GM21528 (cell line): ENCODE measurements around the gene RAI14.
"Not testable (repeated sequence)": the region's sequence is repeated elsewhere in the genome, so short reads cannot be mapped to it uniquely, and the experiment has no call there.

Source experiments
- ATAC-seq: cut with Tn5 transposase; IDR thresholded peaks from one replicate; pipeline ENCODE4 v1.9.1; 2021; ENCODE audit warnings: mild to moderate bottlenecking, moderate library complexity; ENCODE audit not compliant: unreplicated experiment, low FRiP score

The RAI14 gene

DNA sequence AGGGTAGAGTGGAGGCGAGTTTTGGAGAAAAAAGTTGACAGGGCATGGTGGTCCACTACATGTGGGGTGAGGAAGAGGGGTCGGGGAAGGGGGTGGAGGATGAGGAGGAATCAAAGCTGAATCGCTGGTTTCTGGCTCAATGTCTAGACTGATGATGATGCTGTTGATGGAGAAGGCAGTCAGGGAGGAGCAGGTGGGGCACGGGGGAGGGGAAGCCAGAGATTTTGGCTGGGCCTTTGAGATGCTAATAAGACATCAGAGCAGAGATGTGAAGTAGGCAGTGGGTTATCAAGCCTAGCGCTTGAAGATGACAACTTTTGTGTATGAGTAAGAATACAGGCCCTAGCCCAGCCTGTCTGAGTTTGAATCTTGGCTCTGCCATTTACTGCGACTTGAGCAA, 150.4 kb downstream of the RAI14 start:
- no peak for ATAC-seq

DNA sequence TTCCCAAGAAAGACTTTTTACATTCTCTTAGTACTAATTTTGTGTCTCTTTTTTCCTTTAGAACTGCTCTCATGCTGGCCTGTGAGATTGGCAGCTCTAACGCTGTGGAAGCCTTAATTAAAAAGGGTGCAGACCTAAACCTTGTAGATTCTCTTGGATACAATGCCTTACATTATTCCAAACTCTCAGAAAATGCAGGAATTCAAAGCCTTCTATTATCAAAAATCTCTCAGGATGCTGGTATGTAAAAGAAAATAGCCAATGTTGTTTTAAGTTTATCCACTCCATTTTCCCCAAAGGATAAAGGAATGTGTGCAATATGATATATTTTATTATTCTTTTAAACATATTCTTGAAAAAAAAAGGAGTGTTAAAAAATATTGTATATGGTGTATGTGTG, 155.6 kb downstream of the RAI14 start:
- no peak for ATAC-seq

DNA sequence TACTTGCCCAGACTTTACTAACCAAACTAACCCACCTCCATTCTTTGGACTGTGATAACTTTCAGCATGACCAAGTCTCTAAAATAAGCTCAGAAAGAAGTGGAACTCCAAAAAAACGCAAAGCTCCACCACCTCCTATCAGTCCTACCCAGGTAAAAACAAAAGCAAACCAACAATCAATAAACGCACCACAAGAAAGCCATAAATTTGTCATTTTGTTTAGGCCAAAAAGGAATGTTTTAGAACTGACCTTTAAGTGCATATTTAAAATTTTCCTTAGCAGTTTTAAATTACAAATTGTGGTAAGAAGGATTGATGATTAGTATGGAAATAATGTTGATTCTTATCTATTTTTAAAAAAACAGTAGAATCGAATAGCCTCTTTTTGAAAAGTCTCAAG, 157.4 kb downstream of the RAI14 start:
- ATAC-seq = no peak

DNA sequence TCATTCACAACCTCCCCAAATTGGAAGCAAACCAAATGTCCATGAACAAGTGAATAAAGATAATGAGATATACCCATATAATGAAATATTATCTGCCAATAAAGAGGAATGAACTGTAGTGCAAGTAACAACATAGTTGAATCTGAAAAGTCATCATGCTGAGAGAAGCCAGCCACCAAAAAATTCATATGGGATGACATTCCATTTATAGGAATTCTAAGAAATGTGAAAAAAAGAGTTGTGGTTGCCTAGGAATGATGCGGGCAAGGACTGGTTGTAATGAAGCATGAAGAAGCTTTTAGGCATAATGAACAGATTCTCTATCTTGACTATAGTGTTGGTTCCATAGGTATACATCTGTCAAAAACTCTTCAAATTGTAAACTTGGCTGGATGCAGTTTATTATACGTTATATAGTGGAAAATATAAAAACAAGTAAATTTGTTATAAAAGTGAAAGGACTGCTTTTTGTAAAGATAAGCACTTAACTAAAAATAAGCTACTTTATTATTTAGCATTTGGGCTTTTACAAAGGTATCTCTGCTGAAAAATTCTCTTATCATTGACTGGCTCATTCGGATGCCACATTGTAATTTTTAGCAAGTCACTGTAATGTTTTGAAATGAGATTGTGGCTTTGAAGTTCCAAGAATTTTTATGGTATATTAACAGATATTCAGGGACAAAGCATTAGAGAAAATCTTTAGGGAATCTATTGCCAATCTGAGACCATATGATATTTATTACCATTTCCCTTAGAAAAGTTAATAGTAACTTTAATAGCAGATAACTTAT, 161.6 kb downstream of the RAI14 start:
- ATAC-seq = no peak

DNA sequence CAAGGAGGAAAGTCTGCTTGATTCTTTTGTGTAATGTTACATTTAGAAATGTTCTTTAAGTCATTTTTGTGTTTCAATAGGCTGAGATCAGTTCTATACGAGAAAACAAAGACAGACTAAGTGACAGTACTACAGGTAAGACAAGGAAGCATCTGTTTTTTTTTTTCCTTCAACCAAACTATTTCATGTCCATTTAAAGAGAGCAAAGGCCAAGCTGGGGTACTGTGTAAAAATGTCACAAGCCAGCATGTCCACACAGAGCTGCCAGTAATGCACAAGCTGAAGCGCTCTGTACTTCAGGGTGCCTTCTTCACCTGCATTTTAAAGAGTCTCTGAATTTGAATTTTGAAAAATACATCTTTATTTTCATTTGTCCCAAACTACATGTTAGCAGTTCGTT, 162.6 kb downstream of the RAI14 start:
- ATAC-seq = no peak

DNA sequence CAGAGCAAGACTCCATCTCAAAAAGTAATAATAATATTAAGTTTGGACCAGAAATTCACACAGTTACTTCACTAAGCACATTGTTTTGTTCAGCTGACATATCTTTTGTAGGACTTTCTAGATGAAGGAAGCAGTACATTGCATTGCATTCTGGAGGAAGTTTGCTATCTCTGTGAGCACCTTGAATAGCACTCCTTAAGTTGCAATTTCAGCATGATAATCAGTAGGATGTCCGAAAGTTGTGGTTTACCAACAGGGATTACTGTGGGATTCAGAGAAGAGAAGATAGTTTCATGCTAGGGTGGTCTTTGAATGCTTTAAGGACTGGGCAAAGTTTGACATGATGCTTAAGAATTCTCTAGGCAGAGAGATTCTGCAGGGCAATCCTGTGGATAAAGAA, 164.5 kb downstream of the RAI14 start:
- ATAC-seq = no peak

DNA sequence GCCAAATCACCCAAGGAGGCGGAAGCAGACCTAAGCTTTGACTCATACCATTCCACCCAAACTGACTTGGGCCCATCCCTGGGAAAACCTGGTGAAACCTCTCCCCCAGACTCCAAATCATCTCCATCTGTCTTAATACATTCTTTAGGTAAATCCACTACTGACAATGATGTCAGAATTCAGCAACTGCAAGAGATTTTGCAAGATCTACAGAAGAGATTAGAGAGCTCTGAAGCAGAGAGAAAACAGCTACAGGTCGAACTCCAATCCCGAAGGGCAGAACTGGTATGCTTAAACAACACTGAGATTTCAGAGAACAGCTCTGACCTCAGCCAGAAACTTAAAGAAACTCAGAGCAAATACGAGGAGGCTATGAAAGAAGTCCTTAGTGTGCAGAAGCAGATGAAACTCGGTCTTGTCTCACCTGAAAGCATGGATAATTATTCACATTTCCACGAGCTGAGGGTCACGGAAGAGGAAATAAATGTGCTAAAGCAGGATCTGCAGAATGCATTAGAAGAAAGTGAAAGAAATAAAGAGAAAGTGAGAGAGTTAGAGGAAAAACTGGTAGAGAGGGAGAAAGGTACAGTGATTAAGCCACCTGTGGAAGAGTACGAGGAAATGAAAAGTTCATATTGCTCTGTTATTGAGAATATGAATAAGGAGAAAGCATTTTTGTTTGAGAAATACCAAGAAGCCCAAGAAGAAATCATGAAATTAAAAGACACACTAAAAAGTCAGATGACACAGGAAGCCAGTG, 167.0 kb downstream of the RAI14 start:
- ATAC-seq = no peak

DNA sequence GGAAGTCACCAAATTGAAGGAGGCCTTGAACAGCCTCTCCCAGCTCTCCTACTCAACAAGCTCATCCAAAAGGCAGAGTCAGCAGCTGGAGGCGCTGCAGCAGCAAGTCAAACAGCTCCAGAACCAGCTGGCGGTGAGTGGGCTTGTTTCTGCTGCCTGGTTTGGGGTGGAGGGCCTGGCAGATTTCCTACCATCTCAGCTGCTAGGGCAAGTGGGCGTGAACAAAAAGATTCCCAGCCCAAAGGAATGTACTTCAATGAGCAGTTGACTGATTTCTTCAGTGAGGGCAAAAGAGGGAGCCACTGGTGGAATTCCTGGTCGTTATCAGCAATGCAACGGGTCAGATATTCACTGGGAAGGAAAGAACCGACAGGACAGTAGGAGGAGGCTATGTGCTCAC, 170.2 kb downstream of the RAI14 start:
- ATAC-seq = no peak

DNA sequence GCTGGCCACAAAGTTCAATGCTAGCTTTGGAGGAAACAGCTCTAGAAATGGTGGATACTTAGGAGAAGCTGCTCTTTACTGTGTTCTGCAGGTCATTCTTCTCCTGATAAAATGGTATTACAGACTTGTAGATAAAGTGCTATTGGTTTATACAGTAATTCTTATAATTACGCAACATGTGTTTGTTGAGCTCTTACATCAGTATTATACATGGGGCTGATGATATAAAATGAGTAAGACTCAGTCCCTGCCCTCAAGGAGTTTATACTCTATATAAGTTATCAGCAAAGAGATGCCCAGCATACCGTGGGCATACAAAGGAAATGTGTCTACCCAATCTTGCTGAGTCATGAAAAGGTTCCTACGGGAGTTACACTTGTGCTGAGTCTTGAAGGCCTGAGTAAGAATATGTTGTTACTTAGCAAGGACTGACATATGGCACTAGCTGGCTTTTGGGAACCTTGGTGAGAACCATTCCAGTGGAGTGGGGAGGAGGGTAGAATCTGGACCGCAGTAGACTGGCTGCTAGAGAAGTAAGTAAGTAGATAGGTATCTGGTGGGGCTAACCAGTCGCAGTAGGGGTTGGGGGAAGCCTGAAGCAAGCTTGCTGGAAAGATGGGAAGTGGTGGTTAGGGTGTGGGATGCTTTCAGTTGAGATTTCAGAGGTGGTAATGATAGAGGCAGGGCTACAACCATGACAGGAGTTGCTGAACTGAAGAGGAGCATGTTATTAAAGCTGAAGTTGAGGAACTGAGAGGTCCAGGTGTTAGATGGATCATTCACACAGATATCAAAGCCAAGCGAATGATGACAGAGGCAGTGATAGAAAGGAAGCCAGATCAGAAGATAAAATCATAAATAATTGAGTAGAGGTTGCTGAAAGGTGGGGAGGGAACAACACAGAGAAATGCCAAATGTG, 171.7 kb downstream of the RAI14 start:
- ATAC-seq = no peak

DNA sequence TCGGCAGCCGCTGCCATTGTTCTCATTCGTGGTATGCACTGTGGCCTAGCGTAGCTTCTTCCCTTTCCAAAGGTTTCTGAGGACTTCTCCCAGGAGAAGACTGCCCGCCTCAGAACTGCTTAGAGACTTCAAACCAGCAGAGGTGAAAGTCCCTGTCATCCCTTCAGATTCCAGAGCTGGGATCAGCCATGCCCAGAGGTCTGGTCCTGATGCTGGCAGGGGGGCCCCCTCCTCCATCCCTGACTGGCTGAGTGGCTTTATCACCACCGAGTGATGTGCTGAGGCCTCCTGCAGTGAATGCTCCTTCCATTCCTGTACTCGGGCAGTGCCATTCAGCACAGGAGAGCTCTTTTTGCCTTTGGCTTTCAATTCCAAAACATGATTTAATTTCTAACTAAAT, 174.7 kb downstream of the RAI14 start:
- not testable (repeated sequence) for ATAC-seq

DNA sequence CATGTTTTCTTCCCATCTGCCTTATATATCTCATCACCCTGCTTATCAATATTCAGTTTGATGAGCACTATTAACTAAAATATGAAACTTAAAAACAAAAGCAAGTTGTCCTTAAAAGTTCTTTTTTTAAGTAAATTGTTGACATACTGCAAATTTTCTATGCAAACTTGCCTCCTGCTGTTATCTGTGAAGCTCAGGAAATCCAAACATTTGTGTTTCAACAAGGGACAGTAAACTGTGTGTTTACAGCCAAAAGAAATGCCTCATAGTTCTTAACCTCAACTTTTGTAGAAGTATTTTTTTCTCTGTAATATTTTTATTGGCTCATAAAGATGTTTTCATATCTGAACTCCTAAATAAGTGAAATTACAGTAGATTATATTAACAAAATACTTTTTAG, 175.2 kb downstream of the RAI14 start:
- no peak for ATAC-seq

DNA sequence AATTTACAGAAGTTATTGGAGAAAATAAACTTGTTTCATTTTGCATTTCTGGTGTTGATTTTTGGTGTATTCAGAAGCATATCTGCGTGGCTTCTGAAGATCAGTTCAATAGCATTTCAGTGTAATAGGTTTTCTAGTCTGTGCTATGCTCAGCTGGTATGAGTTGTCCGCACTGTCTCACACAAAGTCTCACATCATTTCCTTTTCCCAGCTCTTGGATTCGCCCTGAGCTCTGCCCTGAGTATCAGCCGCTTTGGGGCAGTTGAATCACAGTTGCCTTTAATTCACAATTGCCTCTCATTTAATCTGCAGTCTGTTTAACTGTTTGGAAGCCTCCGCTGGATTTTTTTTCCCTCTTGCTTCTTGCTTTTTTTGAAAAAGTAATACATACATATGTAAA, 176.4 kb downstream of the RAI14 start:
- ATAC-seq = no peak

DNA sequence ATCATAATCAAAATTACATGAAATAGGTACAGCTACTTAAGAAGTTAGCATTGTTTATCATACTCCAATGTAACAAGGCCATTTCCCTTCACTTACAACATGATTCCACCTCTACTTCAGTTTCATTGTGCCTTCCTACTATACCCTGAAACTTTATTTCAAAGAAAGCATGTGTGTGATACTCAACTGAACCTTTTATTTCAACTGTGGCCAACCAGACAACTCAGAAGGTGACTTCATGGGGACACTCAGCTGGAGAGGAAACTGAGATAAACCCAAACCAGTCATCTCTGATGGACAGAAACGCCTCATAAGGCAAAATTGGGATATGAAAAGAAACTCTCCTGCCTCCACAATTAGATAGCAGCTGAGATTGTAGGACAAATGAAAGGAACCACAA, 177.0 kb downstream of the RAI14 start:
- no peak for ATAC-seq

DNA sequence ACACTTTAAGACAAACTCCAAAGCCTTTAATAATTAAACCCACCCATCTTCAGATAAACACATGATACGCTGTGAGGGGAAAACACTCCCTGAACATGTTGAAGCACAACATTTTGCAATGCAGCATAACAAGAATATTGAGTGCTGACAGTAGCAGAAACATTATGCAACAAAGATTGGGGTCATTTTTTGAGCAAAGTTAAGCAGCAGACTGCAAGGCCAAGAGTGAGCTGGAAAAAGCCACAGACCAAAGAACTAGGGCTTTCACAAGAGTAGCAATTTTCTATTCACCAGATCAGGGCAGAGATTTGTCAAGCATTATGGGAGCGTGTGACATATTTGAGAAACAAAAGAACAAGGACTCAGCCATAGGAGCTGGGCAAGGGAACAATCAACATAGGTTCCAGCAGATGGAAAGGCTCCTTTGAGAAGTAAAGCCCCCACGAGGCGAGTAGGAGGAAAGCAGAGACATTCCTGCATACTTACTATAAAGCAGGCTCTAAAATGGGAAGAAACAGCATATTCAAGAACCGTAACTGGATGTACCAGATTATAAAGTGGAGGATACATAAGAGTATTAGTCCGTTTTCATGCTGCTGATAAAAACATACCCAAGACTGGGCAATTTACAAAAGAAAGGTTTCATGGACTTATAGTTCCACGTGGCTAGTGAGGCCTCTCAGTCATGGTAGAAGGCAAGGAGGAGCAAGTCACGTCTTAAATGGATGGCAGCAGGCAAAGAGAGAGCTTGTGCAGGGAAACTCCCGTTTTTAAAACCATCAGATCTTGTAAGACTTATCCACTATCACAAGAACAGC, 178.1 kb downstream of the RAI14 start:
- no peak for ATAC-seq

DNA sequence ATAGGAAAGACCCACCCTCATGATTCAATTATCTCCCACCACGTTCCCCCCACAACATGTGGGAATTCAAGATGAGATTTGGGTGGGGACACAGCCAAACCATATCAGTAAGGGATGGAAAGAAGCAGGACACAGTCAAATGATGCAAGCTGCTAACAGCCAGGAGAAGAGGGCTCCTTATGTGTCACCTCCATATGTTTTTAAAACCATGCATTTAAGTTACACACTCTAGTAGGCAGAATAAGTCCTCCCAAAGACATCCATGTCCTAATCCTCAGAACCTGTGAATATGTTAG, 178.6 kb downstream of the RAI14 start:
- no peak for ATAC-seq

DNA sequence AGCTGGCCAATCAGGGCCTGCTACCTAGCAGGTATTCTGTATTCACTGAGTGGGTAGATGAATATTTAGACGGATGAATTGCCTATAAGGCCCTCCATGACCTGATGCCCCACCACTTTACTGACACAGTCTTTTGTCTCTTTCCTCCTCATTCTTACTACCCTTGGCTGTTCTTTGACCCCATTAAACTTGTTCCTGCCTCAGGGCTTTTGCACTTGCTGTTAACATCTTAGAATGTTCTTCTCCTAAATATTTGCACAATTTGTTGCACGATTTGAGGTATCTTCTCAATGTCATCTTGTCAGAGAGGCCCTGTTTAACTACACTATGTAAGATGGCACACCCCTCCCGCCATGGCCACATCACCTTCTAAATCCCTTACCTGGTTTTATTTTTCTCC, 179.5 kb downstream of the RAI14 start:
- no peak for ATAC-seq

DNA sequence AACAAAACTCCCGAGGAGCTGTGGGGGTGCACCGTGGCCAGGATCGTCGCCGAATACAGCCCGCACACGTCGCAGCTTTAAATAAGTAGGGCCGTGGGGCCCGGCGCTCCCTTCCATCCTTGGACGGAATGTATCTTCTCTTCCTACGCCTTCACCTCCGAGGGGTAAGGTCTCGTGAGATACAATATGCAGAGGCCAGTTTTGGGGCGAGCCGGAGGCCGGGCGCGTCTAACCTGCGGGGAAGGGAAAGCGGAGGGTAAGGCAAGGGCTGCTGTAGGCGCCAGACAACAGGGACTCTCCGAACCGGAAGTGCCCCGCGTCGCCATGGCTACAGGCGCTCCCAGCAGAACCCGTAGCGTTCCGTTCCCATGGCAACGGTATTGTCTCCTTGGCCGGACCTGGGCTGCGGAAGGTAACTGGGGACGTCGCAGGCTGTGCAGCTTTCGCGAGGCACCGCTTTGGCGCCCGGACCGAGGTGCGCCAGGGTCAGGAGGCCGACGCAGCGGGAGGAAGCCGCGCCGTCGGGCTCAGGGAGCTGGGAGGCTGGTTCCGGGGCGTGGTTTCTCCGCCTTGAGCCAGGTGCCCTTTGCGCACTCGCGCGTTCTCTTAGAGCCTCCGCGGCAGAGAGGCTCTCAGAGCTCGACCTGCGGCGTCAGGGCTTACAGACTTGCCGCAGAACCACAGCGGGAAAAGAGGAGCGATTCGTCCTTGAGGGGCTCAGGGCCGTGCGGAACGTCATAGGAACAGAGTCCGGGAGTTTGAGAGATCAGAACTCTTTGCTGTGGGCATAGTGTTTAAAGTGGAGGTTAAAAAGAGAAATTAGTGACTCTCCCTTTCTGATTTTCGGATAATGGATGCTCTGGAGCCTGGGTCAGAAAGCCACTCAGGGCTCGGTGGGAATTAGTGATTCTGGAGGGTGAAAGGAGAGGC, 182.9 kb downstream of the RAI14 start, which contains the start of gene TTC23L:
TTC23L (plus strand) TSS at position 380 of the 930 bp plus-strand sequence. CDS start 1,508 bp downstream, outside the sequence.
- ATAC-seq = peak; percentile 98

DNA sequence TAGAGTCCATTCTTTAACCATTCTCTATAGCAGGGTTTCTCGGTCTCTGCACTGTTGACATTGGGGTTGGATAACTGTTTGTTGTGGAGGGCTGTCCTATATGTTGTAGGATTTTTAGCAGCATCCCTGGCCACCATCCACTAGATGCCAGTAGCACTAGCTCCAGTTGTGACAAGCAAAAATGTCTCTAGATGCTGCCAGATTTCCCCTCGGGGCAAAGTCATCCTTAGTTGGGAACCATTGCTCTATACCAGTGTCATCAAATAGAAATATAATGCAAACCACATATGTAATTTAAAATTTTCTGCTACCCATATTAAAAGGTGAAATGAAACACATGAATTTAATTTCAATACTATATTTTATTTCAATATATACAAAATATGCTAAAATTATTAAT, 185.7 kb downstream of the RAI14 start:
- no peak for ATAC-seq

DNA sequence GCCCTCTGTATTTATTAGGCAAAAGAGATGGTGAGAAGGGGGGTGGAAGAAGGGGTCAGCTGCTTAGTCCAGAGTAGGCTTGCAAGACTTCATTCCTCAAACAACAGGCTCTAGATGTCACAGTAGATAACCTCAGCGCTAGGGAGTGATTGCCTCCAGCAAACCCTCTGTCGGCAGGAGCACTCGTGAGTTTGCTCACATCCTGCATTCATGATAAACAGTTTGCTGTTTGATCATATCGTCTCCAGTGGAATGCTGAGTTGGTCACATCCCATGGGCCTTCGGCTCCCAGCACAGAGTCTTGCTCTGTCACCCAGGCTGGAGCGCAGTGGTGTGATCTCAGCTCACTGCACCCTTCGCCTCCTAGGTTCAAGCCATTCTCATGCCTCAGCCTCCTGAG, 186.4 kb downstream of the RAI14 start:
- ATAC-seq = no peak
